SK-N-SH treated with all-trans-retinoic acid at 6 μM for 48 hours (cell line): ENCODE results near the gene KCNIP4.

Source experiments
- ATAC-seq: fragments of 200-7000 bp; cut with Tn5 transposase; 3 replicates; pipeline ENCODE4 v1.9.1; 2020; ENCODE audit warnings: mild to moderate bottlenecking, moderate library complexity
- ARNTL ChIP-seq: fragments of 450-650 bp; formaldehyde crosslinking; IDR thresholded peaks from 2 replicates; pipeline ENCODE4 v1.5.0; 2020; ENCODE audit warnings: low read depth, mild to moderate bottlenecking, moderate library complexity, borderline replicate concordance
- BACH2 ChIP-seq: fragments of 250-450 bp; sonication (Bioruptor Pico); IDR thresholded peaks from 2 replicates; pipeline ENCODE4 v1.9.0; 2021; ENCODE audit warnings: mild to moderate bottlenecking, borderline replicate concordance
- CREB5 ChIP-seq: fragments of 250-450 bp; sonication (Bioruptor Pico); IDR thresholded peaks from 2 replicates; pipeline ENCODE4 v1.5.1; 2020; ENCODE audit warnings: low read depth, mild to moderate bottlenecking, moderate library complexity
- CSDC2 ChIP-seq: fragments of 250-450 bp; sonication (Bioruptor Pico); IDR thresholded peaks from 2 replicates; pipeline ENCODE4 v1.5.0; 2020; ENCODE audit warnings: mild to moderate bottlenecking, moderate library complexity
- CSRNP3 ChIP-seq: fragments of 250-450 bp; sonication (Bioruptor Pico); IDR thresholded peaks from 2 replicates; pipeline ENCODE4 v1.5.1; 2021; ENCODE audit warnings: mild to moderate bottlenecking, moderate library complexity
- ESRRG ChIP-seq: fragments of 250-450 bp; sonication (Bioruptor Pico); IDR thresholded peaks from 2 replicates; pipeline ENCODE4 v1.6.1; 2021; ENCODE audit warnings: mild to moderate bottlenecking
- ISL1 ChIP-seq: fragments of 250-450 bp; sonication (Bioruptor Pico); IDR thresholded peaks from 2 replicates; pipeline ENCODE4 v2.1.2; 2022; ENCODE audit warnings: mild to moderate bottlenecking, moderate library complexity
- OSR1 ChIP-seq: fragments of 250-450 bp; sonication (Bioruptor Pico); IDR thresholded peaks from 2 replicates; pipeline ENCODE4 v1.8.0; 2022; ENCODE audit warnings: moderate library complexity, mild to moderate bottlenecking, inconsistent platforms
- POU6F1 ChIP-seq: fragments of 250-450 bp; sonication (Bioruptor Pico); IDR thresholded peaks from 2 replicates; pipeline ENCODE4 v1.8.0; 2021; ENCODE audit warnings: low read depth, mild to moderate bottlenecking, moderate library complexity, borderline replicate concordance
- PPARA ChIP-seq: fragments of 250-450 bp; sonication (Bioruptor Pico); IDR thresholded peaks from 2 replicates; pipeline ENCODE4 v1.5.0; 2020; ENCODE audit warnings: mild to moderate bottlenecking, borderline replicate concordance
- RARB ChIP-seq: fragments of 250-450 bp; sonication (Bioruptor Pico); IDR thresholded peaks from 2 replicates; pipeline ENCODE4 v1.8.0; 2021; ENCODE audit warnings: mild to moderate bottlenecking, moderate library complexity
- SNAI2 ChIP-seq: fragments of 250-450 bp; sonication (Bioruptor Pico); IDR thresholded peaks from 2 replicates; pipeline ENCODE4 v1.5.0; 2020; ENCODE audit warnings: mild to moderate bottlenecking, moderate library complexity
- TCF4 ChIP-seq: fragments of 250-450 bp; sonication (Bioruptor Pico); IDR thresholded peaks from 2 replicates; pipeline ENCODE4 v1.8.0; 2021; ENCODE audit warnings: mild to moderate bottlenecking, moderate library complexity, borderline replicate concordance
- TOX ChIP-seq: fragments of 250-450 bp; sonication (Bioruptor Pico); IDR thresholded peaks from 2 replicates; pipeline ENCODE4 v1.8.0; 2021; ENCODE audit warnings: mild to moderate bottlenecking, moderate library complexity, borderline replicate concordance
- ZC3H10 ChIP-seq: fragments of 250-450 bp; sonication (Bioruptor Pico); IDR thresholded peaks from 2 replicates; pipeline ENCODE4 v1.5.1; 2021; ENCODE audit warnings: mild to moderate bottlenecking, moderate library complexity
- ZFP3 ChIP-seq: fragments of 250-450 bp; sonication (Bioruptor Pico); IDR thresholded peaks from 2 replicates; pipeline ENCODE4 v1.5.0; 2020; ENCODE audit warnings: mild to moderate bottlenecking, moderate library complexity
- ZFP30 ChIP-seq: fragments of 450-650 bp; formaldehyde crosslinking; IDR thresholded peaks from 2 replicates; pipeline ENCODE4 v1.5.0; 2022; ENCODE audit warnings: mild to moderate bottlenecking, moderate library complexity
- ZNF565 ChIP-seq: fragments of 450-650 bp; formaldehyde crosslinking; conservative IDR thresholded peaks from 2 replicates; pipeline ENCODE4 v1.5.0; 2020; ENCODE audit warnings: low read depth, mild to moderate bottlenecking, moderate library complexity
- ZNF70 ChIP-seq: fragments of 450-650 bp; formaldehyde crosslinking; IDR thresholded peaks from 2 replicates; pipeline ENCODE4 v1.5.0; 2020; ENCODE audit warnings: mild to moderate bottlenecking, moderate library complexity
- ZNF8 ChIP-seq: fragments of 450-650 bp; formaldehyde crosslinking; IDR thresholded peaks from 2 replicates; pipeline ENCODE4 v1.5.0; 2020; ENCODE audit warnings: mild to moderate bottlenecking, moderate library complexity
- TF ChIP-seq, protein P1 (sequence below): fragments of 250-450 bp; sonication (Bioruptor Pico); IDR thresholded peaks from 2 replicates; pipeline ENCODE4 v1.5.0; 2020; ENCODE audit warnings: mild to moderate bottlenecking, moderate library complexity

The KCNIP4 gene

DNA sequence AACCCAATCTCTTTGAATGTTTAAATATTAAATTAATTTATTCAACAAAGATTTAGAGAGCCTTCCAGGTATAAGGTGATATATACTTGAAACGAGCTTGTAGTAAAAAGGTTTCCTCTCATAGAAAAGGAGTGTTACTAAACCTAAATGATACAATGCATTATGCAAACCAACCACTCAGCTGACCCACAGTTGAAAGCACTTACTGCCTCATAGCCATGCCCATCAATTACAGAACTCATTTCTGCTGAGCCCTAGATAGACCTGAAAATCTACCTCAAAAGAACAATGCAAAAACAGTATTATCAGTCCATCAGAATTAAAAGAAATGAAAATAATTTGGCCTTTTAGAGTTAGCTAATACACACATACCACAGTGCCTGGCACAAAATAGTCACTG, 75.4 kb downstream of the KCNIP4 start:
- TF ChIP-seq BACH2: no peak
- no peak for TF ChIP-seq ZNF565 (CRISPR knock-in tag)
- no peak for TF ChIP-seq CREB5
- no peak for TF ChIP-seq POU6F1 (CRISPR knock-in tag)
- no peak for TF ChIP-seq TOX (CRISPR knock-in tag)
- TF ChIP-seq ISL1 (CRISPR knock-in tag): no peak
- no peak for TF ChIP-seq ZNF8 (CRISPR knock-in tag)
- no peak for TF ChIP-seq CSRNP3 (CRISPR knock-in tag)
- TF ChIP-seq ZNF70 (CRISPR knock-in tag): no peak
- no peak for TF ChIP-seq ESRRG (CRISPR knock-in tag)
- no peak for TF ChIP-seq SNAI2 (CRISPR knock-in tag)
- TF ChIP-seq PPARA (CRISPR knock-in tag): no peak
- no peak for TF ChIP-seq RARB (CRISPR knock-in tag)
- no peak for TF ChIP-seq TCF4 (CRISPR knock-in tag)
- TF ChIP-seq, protein P1, sequence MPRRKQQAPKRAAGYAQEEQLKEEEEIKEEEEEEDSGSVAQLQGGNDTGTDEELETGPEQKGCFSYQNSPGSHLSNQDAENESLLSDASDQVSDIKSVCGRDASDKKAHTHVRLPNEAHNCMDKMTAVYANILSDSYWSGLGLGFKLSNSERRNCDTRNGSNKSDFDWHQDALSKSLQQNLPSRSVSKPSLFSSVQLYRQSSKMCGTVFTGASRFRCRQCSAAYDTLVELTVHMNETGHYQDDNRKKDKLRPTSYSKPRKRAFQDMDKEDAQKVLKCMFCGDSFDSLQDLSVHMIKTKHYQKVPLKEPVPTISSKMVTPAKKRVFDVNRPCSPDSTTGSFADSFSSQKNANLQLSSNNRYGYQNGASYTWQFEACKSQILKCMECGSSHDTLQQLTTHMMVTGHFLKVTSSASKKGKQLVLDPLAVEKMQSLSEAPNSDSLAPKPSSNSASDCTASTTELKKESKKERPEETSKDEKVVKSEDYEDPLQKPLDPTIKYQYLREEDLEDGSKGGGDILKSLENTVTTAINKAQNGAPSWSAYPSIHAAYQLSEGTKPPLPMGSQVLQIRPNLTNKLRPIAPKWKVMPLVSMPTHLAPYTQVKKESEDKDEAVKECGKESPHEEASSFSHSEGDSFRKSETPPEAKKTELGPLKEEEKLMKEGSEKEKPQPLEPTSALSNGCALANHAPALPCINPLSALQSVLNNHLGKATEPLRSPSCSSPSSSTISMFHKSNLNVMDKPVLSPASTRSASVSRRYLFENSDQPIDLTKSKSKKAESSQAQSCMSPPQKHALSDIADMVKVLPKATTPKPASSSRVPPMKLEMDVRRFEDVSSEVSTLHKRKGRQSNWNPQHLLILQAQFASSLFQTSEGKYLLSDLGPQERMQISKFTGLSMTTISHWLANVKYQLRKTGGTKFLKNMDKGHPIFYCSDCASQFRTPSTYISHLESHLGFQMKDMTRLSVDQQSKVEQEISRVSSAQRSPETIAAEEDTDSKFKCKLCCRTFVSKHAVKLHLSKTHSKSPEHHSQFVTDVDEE (CRISPR knock-in tag): no peak
- TF ChIP-seq ARNTL (CRISPR knock-in tag): no peak
- TF ChIP-seq OSR1 (CRISPR knock-in tag): no peak
- TF ChIP-seq, all 23 proteins: peak for 0
- no peak for ATAC-seq

DNA sequence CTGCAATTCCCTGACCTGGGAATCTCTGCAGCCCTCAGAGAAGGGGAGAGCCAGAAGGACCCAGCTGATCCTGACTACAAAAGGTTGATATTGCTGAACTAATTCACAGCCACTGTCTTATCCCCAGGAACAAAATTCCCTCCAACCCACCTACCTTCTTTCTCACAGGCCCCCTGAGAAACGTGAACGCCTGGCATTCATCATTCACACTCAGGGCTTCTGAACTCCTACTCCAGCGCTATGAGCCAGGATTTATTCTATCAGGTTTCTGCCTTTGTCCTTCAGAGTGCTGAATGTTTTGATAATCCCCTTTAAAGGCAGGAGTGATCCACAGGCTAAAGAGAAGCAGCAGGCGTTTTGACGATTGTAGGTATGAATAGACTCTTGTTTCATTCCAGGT, 76.5 kb downstream of the KCNIP4 start:
- no peak for ATAC-seq
- no peak for TF ChIP-seq TOX (CRISPR knock-in tag)
- no peak for TF ChIP-seq OSR1 (CRISPR knock-in tag)
- TF ChIP-seq POU6F1 (CRISPR knock-in tag): no peak
- no peak for TF ChIP-seq ZNF70 (CRISPR knock-in tag)
- TF ChIP-seq ZFP30 (CRISPR knock-in tag): no peak
- no peak for TF ChIP-seq ZFP3 (CRISPR knock-in tag)
- TF ChIP-seq, all 23 proteins: peak for 0

GRCh38 chr4:21869978-21870745, 78.4 kb downstream of the KCNIP4 start:
- no peak for ATAC-seq
- TF ChIP-seq ZC3H10 (CRISPR knock-in tag) (no peak), ZNF565 (CRISPR knock-in tag) (no peak), POU6F1 (CRISPR knock-in tag) (no peak), ZNF8 (CRISPR knock-in tag) (no peak), CSRNP3 (CRISPR knock-in tag) (no peak), ESRRG (CRISPR knock-in tag) (no peak), ZFP3 (CRISPR knock-in tag) (no peak), ARNTL (CRISPR knock-in tag) (no peak), CSDC2 (CRISPR knock-in tag) (no peak), SNAI2 (CRISPR knock-in tag) (no peak)
- TF ChIP-seq, protein P1 (CRISPR knock-in tag): no peak
